DMS79 (cell line): ENCODE measurements around the gene PLAC1.
A peak's percentile ranks its signal among the peaks of the same experiment; 100 is the strongest.

Source experiments
- DNase-seq: peaks from one replicate; lab custom pipeline; 2025; lab: John Stamatoyannopoulos, UW

The PLAC1 gene, protein sequence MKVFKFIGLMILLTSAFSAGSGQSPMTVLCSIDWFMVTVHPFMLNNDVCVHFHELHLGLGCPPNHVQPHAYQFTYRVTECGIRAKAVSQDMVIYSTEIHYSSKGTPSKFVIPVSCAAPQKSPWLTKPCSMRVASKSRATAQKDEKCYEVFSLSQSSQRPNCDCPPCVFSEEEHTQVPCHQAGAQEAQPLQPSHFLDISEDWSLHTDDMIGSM

GRCh38 chrX:134658002-134658759 is at the start of gene PLAC1:
Gene PLAC1 (minus strand): TSS chrX:134658471. CDS start chrX:134566682, 91,789 bp downstream.
- DNase-seq, result no peak

GRCh38 chrX:134706138-134706537 is 47.9 kb upstream of the PLAC1 start:
- DNase-seq, result no peak

DNA sequence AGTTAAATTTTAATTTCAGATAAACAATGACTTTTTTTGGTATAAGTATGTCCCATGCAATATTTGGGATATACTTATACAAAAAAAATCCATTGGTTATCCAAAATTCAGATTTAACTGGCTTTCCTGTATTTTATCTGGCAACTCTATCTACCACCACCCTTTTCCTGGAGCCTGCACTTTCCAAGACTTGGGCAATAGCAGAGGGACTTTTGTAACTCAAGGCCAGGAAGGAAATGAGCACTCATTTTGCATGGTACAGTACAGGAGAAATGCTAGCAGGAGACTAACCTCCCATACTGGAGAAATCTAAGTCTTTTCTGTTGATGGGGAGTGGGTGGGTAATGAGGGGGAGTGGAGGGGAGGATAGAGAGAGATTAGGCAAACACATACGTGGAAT is 37.7 kb upstream of the PLAC1 start:
- DNase-seq, result no peak

DNA sequence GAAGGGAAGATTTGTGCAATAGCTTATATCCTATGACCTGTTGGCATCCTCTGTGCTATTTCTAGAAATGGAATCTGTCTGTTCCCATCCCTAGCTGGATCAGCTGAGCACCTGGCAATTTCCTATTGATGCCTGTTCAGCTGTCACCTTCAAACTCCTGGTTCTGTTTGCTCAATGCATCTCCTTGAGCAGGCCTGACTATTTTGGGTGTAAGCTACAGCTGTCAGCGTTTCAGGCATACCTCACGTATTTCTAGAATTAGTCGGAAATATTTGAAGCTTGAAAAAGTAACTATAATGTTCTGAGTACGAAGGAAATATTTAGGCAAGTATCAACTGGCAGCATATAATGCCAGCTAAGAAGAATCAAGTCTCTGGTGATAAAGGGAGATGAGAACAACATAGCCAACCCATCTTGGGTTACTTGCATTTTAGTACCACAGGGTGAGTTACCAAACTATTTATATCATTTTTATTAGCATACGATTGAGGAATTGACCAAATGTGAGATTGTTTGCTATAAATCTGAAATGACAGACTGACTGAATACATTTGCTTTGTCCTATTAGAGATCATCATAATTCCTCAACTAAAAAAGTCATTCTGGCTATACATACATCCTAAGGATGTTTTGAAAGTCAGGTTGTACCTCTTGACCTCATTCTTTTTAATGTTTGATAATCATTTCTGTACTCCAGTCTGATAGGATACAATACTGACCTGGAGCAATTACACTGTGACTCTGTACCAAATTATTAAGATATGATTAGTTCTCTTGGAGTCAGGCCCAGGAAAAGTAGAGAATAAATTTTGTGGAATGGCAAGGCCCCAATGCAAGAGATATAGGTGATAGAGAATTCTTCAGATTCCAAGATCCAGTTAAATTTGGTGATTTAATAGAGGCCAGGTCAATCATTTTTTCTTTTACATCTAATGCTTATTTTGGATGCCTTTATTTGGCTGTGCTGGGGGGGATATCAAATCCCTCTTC is 36.4 kb upstream of the PLAC1 start:
- no peak for DNase-seq

GRCh38 chrX:134693644-134694043 is 35.4 kb upstream of the PLAC1 start:
- no peak for DNase-seq

GRCh38 chrX:134692990-134693389 is 34.7 kb upstream of the PLAC1 start:
- no peak for DNase-seq

DNA sequence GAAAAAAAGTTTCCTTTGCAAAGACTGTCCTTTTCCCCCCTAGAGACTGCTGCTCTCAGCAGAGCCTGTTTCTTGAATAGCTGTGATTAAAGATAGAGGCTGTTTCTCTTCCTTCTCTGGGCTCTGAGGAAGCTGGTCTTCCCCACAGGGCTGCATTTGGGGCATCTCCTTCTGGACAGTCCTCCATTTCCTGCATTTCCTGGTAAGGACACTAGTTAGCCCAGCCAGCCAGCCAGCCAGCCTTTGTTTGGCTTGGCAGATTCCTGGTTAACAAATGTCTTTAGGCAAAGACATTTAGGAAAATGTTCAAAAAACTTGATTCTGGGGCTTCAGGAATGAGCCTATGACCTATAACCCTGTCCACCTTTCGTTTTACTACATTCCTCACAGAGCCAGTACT is 34.0 kb upstream of the PLAC1 start:
- no peak for DNase-seq

- DNase-seq, result no peak
These were observed 33.2 kb upstream of the PLAC1 start for GRCh38 chrX:134691453-134691852.

GRCh38 chrX:134688839-134689238 is 30.6 kb upstream of the PLAC1 start:
- no peak for DNase-seq

DNA sequence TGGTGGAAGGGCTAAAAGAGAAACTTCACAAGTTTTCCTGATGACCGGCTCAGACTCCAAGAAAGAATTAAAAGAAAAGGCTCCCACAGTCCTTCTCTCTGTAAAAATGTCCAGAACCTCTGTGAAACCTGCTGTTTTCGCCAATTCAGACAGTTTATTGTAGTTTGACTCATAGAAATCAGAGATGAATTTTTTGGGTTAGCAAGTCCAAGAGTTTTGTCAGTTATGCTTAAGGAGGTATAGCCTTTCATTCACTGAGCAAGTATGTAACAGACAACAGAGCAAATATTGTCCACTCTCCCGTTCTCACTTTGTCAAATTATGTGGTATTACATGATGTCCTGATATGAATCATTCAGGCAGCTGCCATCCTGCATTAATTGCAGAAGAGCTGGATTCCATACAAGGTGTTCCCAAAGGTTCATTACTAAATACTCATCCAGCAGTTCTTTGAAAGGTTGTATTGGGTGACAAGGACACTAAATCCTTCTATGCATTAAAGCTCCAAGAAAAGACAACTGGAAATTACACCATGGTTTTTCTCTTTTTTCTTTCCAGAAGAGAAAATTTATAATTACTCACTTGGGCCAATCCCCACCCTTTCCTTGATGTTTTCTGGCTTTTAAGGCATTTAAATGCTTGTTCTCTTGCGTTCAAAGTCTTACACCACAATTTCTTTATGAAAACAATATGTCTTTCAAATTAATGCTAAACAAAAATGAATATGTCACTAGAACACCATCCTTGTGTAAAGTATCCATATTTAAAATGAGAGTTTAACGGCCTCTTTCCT is 30.0 kb upstream of the PLAC1 start:
- no peak for DNase-seq

- DNase-seq, result no peak
These were observed 27.4 kb upstream of the PLAC1 start for GRCh38 chrX:134685668-134686067.

- DNase-seq, result no peak
These were observed 26.7 kb upstream of the PLAC1 start for GRCh38 chrX:134684956-134685355.

- DNase-seq, result peak; percentile 6
These were observed 25.2 kb upstream of the PLAC1 start for GRCh38 chrX:134683351-134684005.

- no peak for DNase-seq
These were observed 23.8 kb upstream of the PLAC1 start for GRCh38 chrX:134682081-134682480.

GRCh38 chrX:134679644-134680043 is 21.4 kb upstream of the PLAC1 start:
- no peak for DNase-seq

DNA sequence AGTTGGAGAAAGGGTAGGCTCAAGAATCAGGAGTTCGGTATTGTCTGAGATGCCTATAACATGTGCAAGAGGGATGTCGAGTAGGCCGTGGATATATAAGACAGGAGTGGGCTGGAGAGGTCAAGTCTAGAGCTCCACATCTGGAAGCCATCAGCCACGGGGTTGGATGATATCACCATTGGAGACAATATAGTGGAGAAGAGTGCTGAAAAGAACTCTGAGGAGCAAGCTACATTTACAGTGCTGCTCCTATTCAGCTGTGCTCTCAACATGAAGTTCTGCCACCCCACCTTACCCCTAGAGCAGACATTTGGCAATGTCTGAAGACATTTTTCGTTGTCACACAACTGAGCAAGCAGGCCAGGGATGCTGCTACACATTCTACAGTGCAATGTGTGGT is 20.9 kb upstream of the PLAC1 start:
- DNase-seq, result no peak

DNA sequence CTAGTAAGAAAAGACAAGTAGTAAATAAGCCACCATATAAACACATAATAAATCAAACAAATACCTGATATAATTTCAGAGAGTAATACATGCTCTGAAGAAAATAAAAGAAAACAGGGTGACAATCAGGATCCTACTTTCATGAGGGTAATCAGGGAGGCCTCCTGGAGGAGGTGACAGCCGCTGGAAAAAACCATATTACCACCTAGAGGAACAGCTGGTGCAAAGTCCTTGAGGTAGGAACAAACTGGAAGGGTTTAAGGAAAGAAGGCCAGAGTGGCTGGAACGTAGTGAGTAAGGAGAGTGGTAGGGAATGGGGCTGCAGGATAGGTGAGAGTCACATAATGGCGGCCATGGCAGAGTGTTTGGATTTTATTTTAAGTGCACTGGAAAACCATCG is 19.1 kb upstream of the PLAC1 start:
- no peak for DNase-seq

GRCh38 chrX:134676436-134676835 is 18.2 kb upstream of the PLAC1 start:
- no peak for DNase-seq

GRCh38 chrX:134673123-134673522 is 14.9 kb upstream of the PLAC1 start:
- DNase-seq, result no peak

- DNase-seq, result no peak
These were observed 13.8 kb upstream of the PLAC1 start for GRCh38 chrX:134672101-134672500.

DNA sequence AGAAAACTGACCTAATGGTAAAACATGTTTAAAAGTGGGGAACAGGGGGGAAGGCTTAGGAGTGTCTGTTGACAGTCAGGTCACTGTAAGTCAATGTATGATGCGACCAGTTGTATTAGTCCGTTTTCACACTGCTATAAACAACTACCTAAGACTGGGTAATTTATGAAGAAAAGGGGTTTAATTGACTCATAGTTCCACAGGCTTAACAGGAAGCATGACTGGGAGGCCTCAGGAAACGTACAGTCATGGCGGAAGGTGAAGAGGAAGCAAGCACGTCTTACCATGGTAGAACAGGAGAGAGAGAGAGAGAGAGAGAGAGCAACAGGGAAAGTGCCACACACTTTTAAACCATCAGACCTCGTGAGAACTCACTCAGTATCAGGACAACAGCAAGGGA is 13.0 kb upstream of the PLAC1 start:
- no peak for DNase-seq
